Loucy (cell line): Measurements from ENCODE around the gene TM7SF3.

ENCODE experiments used
- EZH2phosphoT487 ChIP-seq: fragments of 200-600 bp; IDR thresholded peaks from 2 replicates; pipeline ENCODE4 v1.6.1; 2018; ENCODE audit warnings: antibody characterized with exemption, mild to moderate bottlenecking, moderate library complexity, borderline replicate concordance
- TF ChIP-seq, protein P1 (sequence below): fragments of 200-600 bp; sonication (generic); conservative IDR thresholded peaks from 2 replicates; pipeline ENCODE4 v1.5.1; 2014; ENCODE audit warnings: mild to moderate bottlenecking, antibody characterized with exemption, low read length

DNA sequence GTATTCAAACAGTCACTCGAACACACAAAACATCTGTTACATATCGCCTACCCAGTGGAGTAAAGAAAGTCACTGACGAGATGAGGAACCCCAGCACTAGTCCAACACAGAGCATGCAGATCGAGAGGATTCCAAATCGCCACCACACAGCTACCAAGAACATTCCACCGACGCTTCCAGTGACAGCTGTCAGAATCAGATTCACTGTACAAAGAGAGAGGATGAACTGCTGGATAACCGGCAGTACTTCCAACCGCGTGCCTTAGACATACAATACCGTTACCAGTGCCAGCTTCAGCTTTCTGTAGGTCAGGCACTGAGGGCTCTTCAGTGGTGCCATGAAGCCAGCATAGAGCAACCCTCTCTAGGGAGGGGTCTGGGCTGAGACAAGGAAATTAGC lies 34.5 kb downstream of the TM7SF3 start:
- TF ChIP-seq, protein P1, sequence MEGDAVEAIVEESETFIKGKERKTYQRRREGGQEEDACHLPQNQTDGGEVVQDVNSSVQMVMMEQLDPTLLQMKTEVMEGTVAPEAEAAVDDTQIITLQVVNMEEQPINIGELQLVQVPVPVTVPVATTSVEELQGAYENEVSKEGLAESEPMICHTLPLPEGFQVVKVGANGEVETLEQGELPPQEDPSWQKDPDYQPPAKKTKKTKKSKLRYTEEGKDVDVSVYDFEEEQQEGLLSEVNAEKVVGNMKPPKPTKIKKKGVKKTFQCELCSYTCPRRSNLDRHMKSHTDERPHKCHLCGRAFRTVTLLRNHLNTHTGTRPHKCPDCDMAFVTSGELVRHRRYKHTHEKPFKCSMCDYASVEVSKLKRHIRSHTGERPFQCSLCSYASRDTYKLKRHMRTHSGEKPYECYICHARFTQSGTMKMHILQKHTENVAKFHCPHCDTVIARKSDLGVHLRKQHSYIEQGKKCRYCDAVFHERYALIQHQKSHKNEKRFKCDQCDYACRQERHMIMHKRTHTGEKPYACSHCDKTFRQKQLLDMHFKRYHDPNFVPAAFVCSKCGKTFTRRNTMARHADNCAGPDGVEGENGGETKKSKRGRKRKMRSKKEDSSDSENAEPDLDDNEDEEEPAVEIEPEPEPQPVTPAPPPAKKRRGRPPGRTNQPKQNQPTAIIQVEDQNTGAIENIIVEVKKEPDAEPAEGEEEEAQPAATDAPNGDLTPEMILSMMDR = no peak
- TF ChIP-seq EZH2phosphoT487 = no peak
